SU-DHL-6 (cell line): Measurements from ENCODE around the gene PTPRN2.

Experiments
- H2AFZ ChIP-seq: fragments of 200-600 bp; sonication (generic); 2 replicates; pipeline ENCODE4 v1.6.1; 2014; ENCODE audit warnings: low read depth, mild to moderate bottlenecking, moderate library complexity, mixed read lengths, antibody characterized with exemption, low read length; ENCODE audit not compliant: severe bottlenecking
- H3F3A ChIP-seq: fragments of 200-600 bp; shearing (Covaris generic); 2 replicates; pipeline ENCODE4 v1.6.0; 2016; ENCODE audit warnings: antibody characterized with exemption, mild to moderate bottlenecking; ENCODE audit not compliant: insufficient read depth
- H3K27ac ChIP-seq: fragments of 200-600 bp; sonication (generic); 2 replicates; pipeline ENCODE4 v1.5.1; 2016; ENCODE audit warnings: low read depth, mild to moderate bottlenecking, low read length, moderate library complexity, mixed read lengths
- H3K27me3 ChIP-seq: fragments of 200-600 bp; sonication (generic), shearing (Covaris generic); 2 replicates; pipeline ENCODE4 v1.6.0; 2014; ENCODE audit warnings: mild to moderate bottlenecking, low read length
- H3K36me3 ChIP-seq: fragments of 200-600 bp; sonication (generic); 2 replicates; pipeline ENCODE4 v1.6.1; 2014; ENCODE audit warnings: mild to moderate bottlenecking, low read length, mixed read lengths
- H3K4me2 ChIP-seq: fragments of 300-600, 200-600 bp; shearing (Covaris generic), sonication (generic); 2 replicates; pipeline ENCODE4 v1.6.0; 2014; ENCODE audit warnings: low read length, low read depth, mild to moderate bottlenecking; ENCODE audit not compliant: poor library complexity, severe bottlenecking
- H3K4me3 ChIP-seq: fragments of 200-600 bp; sonication (generic); 2 replicates; pipeline ENCODE4 v1.5.1; 2014; ENCODE audit warnings: antibody characterized with exemption, low read length, mild to moderate bottlenecking, mixed read lengths; ENCODE audit not compliant: insufficient read depth, poor library complexity, severe bottlenecking
- H3K79me2 ChIP-seq: fragments of 200-600 bp; sonication (generic); 2 replicates; pipeline ENCODE4 v1.6.1; 2014; ENCODE audit warnings: mild to moderate bottlenecking, low read length, moderate library complexity; ENCODE audit not compliant: insufficient read depth
- H3K9ac ChIP-seq: fragments of 200-600 bp; sonication (generic); 2 replicates; pipeline ENCODE4 v1.7.0; 2014; ENCODE audit warnings: mild to moderate bottlenecking, low read length
- H3K9me2 ChIP-seq: fragments of 200-600 bp; sonication (generic); replicated peaks from 2 replicates; pipeline ENCODE4 v1.6.1; 2014; ENCODE audit warnings: low read length; ENCODE audit not compliant: insufficient read depth
- H3K9me3 ChIP-seq: fragments of 200-600 bp; sonication (generic); 2 replicates; pipeline ENCODE4 v1.6.1; 2014; ENCODE audit warnings: low read length, mixed read lengths; ENCODE audit not compliant: insufficient read depth
- H4K20me1 ChIP-seq: fragments of 200-600 bp; sonication (generic); 2 replicates; pipeline ENCODE4 v1.6.1; 2014; ENCODE audit warnings: low read depth, mild to moderate bottlenecking, antibody characterized with exemption, low read length, moderate library complexity, mixed read lengths
- CTCF ChIP-seq: fragments of 200-600 bp; sonication (generic); IDR thresholded peaks from one replicate; pipeline ENCODE4 v1.5.1; 2017; ENCODE audit warnings: antibody characterized with exemption, mild to moderate bottlenecking, low read length, moderate library complexity; ENCODE audit not compliant: insufficient read depth, poor library complexity, severe bottlenecking
- EZH2phosphoT487 ChIP-seq: fragments of 200-600 bp; sonication (generic), shearing (Covaris generic); conservative IDR thresholded peaks from 2 replicates; pipeline ENCODE4 v1.6.1; 2018; ENCODE audit warnings: mild to moderate bottlenecking, antibody characterized with exemption, low read length, moderate library complexity, mixed read lengths

PTPRN2 gene

DNA sequence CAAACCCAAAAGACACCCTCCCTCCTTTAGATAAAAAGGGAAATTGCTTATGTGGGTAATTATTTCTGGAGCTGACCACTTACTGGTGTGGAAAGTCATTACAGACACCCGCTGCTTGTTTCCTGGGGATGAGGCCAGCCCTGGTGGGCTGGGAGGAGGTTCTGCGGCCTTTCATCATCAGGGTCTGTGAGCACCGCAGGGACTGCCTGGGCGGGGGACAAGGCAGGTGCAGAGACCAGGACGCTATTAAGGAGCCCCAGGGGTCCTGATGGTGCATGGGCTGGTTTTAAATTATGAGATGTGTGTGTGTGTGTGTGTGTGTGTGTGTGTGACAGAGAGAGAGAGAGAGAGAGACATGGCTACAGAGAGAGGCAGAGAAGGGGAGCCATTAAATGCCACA, 1079.6 kb downstream of the PTPRN2 start:
- no peak overlapping the region for H3K27ac ChIP-seq
- no peak overlapping the region for H3K4me2 ChIP-seq
- H2AFZ ChIP-seq = no peak overlapping the region
- H4K20me1 ChIP-seq = no peaks in the 10 kb centered on the region
- H3K9ac ChIP-seq = no peak overlapping the region
- H3K9me3 ChIP-seq = no peaks in the 10 kb centered on the region
- H3F3A ChIP-seq = no peaks in the 10 kb centered on the region
- no peaks in the 10 kb centered on the region for H3K36me3 ChIP-seq
- no peaks in the 10 kb centered on the region for H3K79me2 ChIP-seq
- no peaks in the 10 kb centered on the region for H3K9me2 ChIP-seq
- no peak for TF ChIP-seq EZH2phosphoT487
- no peak for TF ChIP-seq CTCF
- no peak overlapping the region for H3K4me3 ChIP-seq
- H3K27me3 ChIP-seq = no peaks in the 10 kb centered on the region

DNA sequence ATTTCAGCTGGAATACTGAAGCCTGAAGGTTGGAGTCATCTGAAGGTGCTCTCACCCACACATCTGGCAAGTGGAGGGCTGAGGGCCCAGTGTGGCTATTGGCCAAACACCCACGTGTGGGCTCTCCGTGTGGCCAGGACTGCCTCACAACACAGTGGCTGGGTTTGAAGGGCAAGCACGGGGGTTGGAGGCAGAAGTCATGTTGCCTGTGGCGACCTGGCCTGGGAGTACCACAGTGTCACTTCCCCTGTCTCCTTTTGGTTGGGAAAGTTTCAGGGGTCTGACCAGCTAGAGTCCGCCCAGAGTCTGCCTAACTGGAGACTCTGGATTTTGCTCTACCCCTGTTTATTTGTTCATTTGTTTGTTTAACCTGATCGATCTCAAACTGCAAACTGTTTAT, 1081.4 kb downstream of the PTPRN2 start:
- Histone ChIP-seq H3F3A (no peaks in the 10 kb centered on the region), H2AFZ (no peak overlapping the region), H3K4me2 (no peak overlapping the region), H3K9me3 (no peaks in the 10 kb centered on the region), H3K79me2 (no peaks in the 10 kb centered on the region), H3K4me3 (no peak overlapping the region), H3K9me2 (no peaks in the 10 kb centered on the region), H3K27ac (no peak overlapping the region), H3K9ac (no peak overlapping the region), H3K36me3 (no peaks in the 10 kb centered on the region), H3K27me3 (no peaks in the 10 kb centered on the region), H4K20me1 (no peaks in the 10 kb centered on the region)
- no peak for TF ChIP-seq CTCF
- no peak for TF ChIP-seq EZH2phosphoT487

GRCh38 chr7:157505646-157506045, 1082.0 kb downstream of the PTPRN2 start:
- H3K79me2 ChIP-seq = no peaks in the 10 kb centered on the region
- no peaks in the 10 kb centered on the region for H3K9me2 ChIP-seq
- no peak overlapping the region for H2AFZ ChIP-seq
- H3K4me2 ChIP-seq = no peak overlapping the region
- H4K20me1 ChIP-seq = no peaks in the 10 kb centered on the region
- H3K27me3 ChIP-seq = no peaks in the 10 kb centered on the region
- no peak overlapping the region for H3K27ac ChIP-seq
- no peak overlapping the region for H3K4me3 ChIP-seq
- H3K36me3 ChIP-seq = no peaks in the 10 kb centered on the region
- H3K9ac ChIP-seq = no peak overlapping the region
- no peaks in the 10 kb centered on the region for H3K9me3 ChIP-seq
- H3F3A ChIP-seq = no peaks in the 10 kb centered on the region
- TF ChIP-seq EZH2phosphoT487 (no peak), CTCF (no peak)

- Histone ChIP-seq H3K27me3 (no peaks in the 10 kb centered on the region), H4K20me1 (no peaks in the 10 kb centered on the region), H3K9me2 (no peaks in the 10 kb centered on the region), H3F3A (no peaks in the 10 kb centered on the region), H3K79me2 (no peaks in the 10 kb centered on the region), H3K36me3 (no peaks in the 10 kb centered on the region), H3K9ac (no peak overlapping the region), H3K9me3 (no peaks in the 10 kb centered on the region), H3K27ac (no peak overlapping the region), H3K4me2 (no peak overlapping the region), H2AFZ (no peak overlapping the region), H3K4me3 (no peak overlapping the region)
- no peak for TF ChIP-seq CTCF
- no peak for TF ChIP-seq EZH2phosphoT487
These were observed 1084.4 kb downstream of the PTPRN2 start for GRCh38 chr7:157503229-157503628.
